Lower lobe of right lung (tissue), 2 donors: ENCODE results near the gene PROCA1. TPM values are rescaled to one million over a fixed set of nuclear protein-coding genes. Genes with fewer than 3 reads are reported as not detected.

Source experiments
- ATAC-seq, 2 donors: fragments of 200-7000 bp; cut with Tn5 transposase; one replicate each; pipeline ENCODE4 v1.9.1; 2020 to 2022; ENCODE audit warnings: mild to moderate bottlenecking in 2 of 2, moderate library complexity in 2 of 2
- DNase-seq: peaks from one replicate; pipeline ENCODE4 v3.0.0-alpha.2; 2020
- H3K27ac ChIP-seq: fragments of 200-600 bp; one replicate; pipeline ENCODE4 v1.8.0; 2022
- H3K27me3 ChIP-seq: fragments of 200-600 bp; one replicate; pipeline ENCODE4 v1.8.0; 2022; ENCODE audit warnings: low read depth
- H3K36me3 ChIP-seq: fragments of 200-600 bp; one replicate; pipeline ENCODE4 v1.8.0; 2022; ENCODE audit warnings: mild to moderate bottlenecking
- H3K4me1 ChIP-seq: fragments of 200-600 bp; one replicate; pipeline ENCODE4 v1.8.0; 2022
- H3K4me3 ChIP-seq: fragments of 200-600 bp; one replicate; pipeline ENCODE4 v1.8.0; 2022; ENCODE audit warnings: mild to moderate bottlenecking
- H3K9me3 ChIP-seq: fragments of 200-600 bp; one replicate; pipeline ENCODE4 v1.8.0; 2022
- intact Hi-C: fragments of 100-400 bp; cut with DNase I; formaldehyde crosslinking; loops from one replicate; pipeline ENCODE4 v1.11.0; 2022
- total RNA-seq: library from RNA; stranded (reverse); fragmentation: NEBNext Ultra II Directional; extraction: Animal tissue kit (Norgen Biotek cat#: 25700); gene quantifications from one replicate; pipeline ENCODE4 v1.2.1, GENCODE V29; 2021
- TF ChIP-seq, protein P1 (sequence below): fragments of 200-600 bp; IDR thresholded peaks from one replicate; pipeline ENCODE4 v1.8.0; 2022; ENCODE audit warnings: antibody characterized with exemption, mild to moderate bottlenecking
- donor health status: DM: no; HTN: yes; CAD: no; lungs with severe emphysema.

The PROCA1 gene
- total RNA-seq, 1 donor from 2014 or later, result 4.4 TPM

DNA sequence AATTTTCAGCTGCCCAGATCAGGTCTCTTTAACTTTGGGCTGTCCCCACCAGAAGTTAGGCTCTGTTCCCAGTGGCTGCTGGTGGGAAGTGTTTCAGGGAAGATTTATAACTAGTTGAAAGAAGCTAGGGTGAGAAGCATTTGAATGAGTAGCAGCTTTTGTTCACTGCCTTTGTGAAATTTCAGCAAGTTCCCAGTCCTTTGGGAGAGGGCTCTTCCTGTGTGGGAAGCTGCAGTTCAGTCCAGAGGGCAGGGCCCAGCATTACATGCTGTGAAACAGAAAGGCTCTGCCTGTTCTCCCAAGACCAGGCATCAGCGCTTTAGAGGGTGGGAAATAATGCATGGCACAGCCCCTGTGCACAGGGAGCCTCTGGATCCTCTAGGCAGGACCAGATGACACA is 17.8 kb downstream of the PROCA1 start:
- intact Hi-C loops, result no loop called here
- H3K4me3 ChIP-seq, result no peak overlapping the region
- TF ChIP-seq, protein P1, sequence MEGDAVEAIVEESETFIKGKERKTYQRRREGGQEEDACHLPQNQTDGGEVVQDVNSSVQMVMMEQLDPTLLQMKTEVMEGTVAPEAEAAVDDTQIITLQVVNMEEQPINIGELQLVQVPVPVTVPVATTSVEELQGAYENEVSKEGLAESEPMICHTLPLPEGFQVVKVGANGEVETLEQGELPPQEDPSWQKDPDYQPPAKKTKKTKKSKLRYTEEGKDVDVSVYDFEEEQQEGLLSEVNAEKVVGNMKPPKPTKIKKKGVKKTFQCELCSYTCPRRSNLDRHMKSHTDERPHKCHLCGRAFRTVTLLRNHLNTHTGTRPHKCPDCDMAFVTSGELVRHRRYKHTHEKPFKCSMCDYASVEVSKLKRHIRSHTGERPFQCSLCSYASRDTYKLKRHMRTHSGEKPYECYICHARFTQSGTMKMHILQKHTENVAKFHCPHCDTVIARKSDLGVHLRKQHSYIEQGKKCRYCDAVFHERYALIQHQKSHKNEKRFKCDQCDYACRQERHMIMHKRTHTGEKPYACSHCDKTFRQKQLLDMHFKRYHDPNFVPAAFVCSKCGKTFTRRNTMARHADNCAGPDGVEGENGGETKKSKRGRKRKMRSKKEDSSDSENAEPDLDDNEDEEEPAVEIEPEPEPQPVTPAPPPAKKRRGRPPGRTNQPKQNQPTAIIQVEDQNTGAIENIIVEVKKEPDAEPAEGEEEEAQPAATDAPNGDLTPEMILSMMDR, result no peak
- peaks cover 100% of the 10 kb centered on the region for H3K36me3 ChIP-seq
- ATAC-seq (no peak), DNase-seq (peak; percentile 6)
- no peaks in the 10 kb centered on the region for H3K27me3 ChIP-seq
- H3K27ac ChIP-seq, result no peak overlapping the region
- no peaks in the 10 kb centered on the region for H3K4me1 ChIP-seq
- no peaks in the 10 kb centered on the region for H3K9me3 ChIP-seq

DNA sequence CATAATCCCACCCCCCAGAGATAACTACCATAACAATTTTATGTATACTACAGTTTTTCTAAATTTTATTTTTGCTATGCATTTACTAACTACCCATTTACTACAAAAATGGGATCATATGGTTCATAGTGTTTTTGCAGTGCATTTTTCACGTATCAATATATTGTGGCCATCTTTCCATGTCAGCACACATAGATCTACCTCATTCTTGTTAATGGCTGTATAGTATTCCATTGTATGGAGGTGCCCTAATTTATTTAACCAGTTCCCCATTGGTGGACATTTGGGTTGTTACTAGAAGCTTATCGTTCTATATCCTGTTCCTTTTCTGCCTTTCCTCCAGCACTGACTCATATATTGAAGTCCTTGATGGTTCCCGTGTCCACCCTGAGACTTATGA is 22.7 kb downstream of the PROCA1 start:
- Histone ChIP-seq H3K4me3 (no peak overlapping the region), H3K4me1 (no peaks in the 10 kb centered on the region), H3K9me3 (no peaks in the 10 kb centered on the region), H3K27me3 (no peaks in the 10 kb centered on the region), H3K36me3 (peaks cover 100% of the 10 kb centered on the region), H3K27ac (no peak overlapping the region)
- DNase-seq (no peak), ATAC-seq (no peak)
- intact Hi-C loops, result no loop called here
- TF ChIP-seq, protein P1, result no peak

DNA sequence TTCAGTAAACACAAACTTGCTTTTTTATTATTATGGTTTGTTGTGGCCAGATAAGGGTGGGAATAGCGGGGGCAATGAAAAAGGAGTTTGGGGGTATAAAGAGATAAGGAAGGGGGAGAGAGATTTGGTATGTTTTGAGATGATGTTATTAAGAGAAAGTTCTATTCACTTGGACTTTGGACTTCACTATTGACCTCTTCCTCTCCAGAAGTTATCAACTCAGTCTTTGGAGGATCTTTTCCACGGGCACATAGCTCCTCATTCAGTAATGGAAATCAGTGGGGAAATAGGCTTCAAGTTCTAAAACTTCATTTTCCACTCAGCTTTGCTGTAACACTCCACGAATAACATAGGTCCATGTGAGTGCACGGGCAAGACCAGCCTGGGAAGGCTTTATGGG is 23.2 kb downstream of the PROCA1 start:
- H3K27me3 ChIP-seq, result no peaks in the 10 kb centered on the region
- TF ChIP-seq, protein P1, result no peak
- H3K36me3 ChIP-seq, result peaks cover 100% of the 10 kb centered on the region
- H3K27ac ChIP-seq, result no peak overlapping the region
- H3K9me3 ChIP-seq, result no peaks in the 10 kb centered on the region
- ATAC-seq (no peak), DNase-seq (no peak)
- intact Hi-C loops, result no loop called here
- no peaks in the 10 kb centered on the region for H3K4me1 ChIP-seq
- H3K4me3 ChIP-seq, result no peak overlapping the region

DNA sequence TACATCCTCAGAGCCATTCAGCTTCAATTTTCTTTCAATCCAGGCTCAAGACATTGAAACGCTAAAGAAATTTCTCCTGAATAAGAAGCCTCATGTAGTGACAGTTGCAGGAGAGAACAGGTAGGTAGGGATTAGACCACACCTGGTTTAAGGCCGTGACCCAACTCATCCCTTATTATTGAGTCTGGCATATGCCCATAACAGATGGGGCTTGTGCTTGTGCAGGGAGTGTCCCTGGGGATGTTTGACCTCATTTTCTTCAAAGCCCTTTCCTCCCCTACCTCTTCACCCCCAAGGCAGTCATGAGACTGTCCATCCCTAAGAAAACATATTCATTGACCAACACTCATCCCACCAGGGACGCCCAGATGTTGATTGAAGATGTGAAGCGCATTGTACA is 25.4 kb downstream of the PROCA1 start:
- ATAC-seq (no peak), DNase-seq (no peak)
- Histone ChIP-seq H3K27ac (no peak overlapping the region), H3K4me3 (no peak overlapping the region), H3K36me3 (peaks cover 100% of the 10 kb centered on the region), H3K27me3 (no peaks in the 10 kb centered on the region), H3K9me3 (no peaks in the 10 kb centered on the region), H3K4me1 (no peaks in the 10 kb centered on the region)
- intact Hi-C loops, result no loop called here
- TF ChIP-seq, protein P1, result no peak

DNA sequence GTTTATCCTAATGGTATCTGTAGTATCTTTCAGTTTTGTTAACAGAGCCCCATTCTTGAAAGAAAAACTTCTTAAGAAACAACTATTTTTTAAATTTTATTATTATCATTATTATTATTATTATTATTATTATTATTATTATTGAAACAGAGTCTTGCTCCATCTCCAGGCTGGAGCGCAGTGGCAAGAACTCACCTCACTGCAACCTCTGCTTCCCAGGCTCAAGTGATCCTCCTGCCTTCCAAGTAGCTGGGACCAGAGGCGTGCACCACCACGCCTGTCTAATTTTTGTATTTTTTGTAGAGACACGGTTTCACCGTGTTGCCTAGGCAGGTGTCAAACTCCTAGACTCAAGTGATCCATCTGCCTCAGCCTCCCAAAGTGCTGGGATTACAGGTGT is 26.3 kb downstream of the PROCA1 start:
- Histone ChIP-seq H3K4me3 (no peak overlapping the region), H3K27ac (no peak overlapping the region), H3K9me3 (no peaks in the 10 kb centered on the region), H3K4me1 (no peaks in the 10 kb centered on the region), H3K36me3 (peaks cover 100% of the 10 kb centered on the region), H3K27me3 (no peaks in the 10 kb centered on the region)
- intact Hi-C loops, result no loop called here
- DNase-seq, result no peak
- TF ChIP-seq, protein P1, result no peak
- no peak for ATAC-seq

DNA sequence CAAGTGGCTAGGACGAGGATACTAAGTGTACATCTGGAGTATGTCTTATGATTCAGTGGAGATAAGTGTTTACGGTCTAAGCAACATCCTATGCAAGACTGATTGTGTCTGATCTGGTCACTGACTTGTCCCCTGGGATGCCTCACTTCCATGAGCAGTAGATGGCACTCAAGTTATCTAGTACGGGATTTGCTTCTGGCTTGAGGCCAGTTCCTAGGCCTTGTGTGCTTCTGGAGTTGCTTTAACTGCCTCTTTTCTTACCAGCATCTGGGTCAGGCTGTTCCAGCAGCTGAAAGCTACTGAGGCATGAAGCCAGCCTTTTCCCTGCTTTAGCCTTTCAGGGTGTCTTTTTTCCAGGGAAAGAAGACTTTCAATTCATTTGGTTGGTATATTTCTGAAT is 26.7 kb downstream of the PROCA1 start:
- TF ChIP-seq, protein P1, result no peak
- H3K36me3 ChIP-seq, result peaks cover 100% of the 10 kb centered on the region
- ATAC-seq, result no peak
- no peaks in the 10 kb centered on the region for H3K27me3 ChIP-seq
- intact Hi-C loops, result no loop called here
- H3K27ac ChIP-seq, result no peak overlapping the region
- H3K9me3 ChIP-seq, result no peaks in the 10 kb centered on the region
- no peaks in the 10 kb centered on the region for H3K4me1 ChIP-seq
- no peak for DNase-seq
- H3K4me3 ChIP-seq, result no peak overlapping the region
